LoVo (cell line): ENCODE data around the gene ACBD6.

Source experiments
- DNase-seq: peaks from one replicate; pipeline ENCODE4 v3.0.0-alpha.2; 2016; ENCODE audit warnings: low spot score

ACBD6 gene

GRCh38 chr1:180370188-180370587, 132.2 kb downstream of the ACBD6 start:
- DNase-seq: no peak

GRCh38 chr1:180369061-180369460, 133.3 kb downstream of the ACBD6 start:
- DNase-seq: no peak

GRCh38 chr1:180366371-180367068, 135.9 kb downstream of the ACBD6 start:
- DNase-seq: no peak

- no peak for DNase-seq
Observed at GRCh38 chr1:180365039-180365438, 137.3 kb downstream of the ACBD6 start.

- DNase-seq: no peak
Observed at GRCh38 chr1:180363246-180363995, 139.0 kb downstream of the ACBD6 start.

GRCh38 chr1:180360333-180361075, 141.9 kb downstream of the ACBD6 start:
- DNase-seq: peak; percentile 5

- DNase-seq: no peak
Observed at GRCh38 chr1:180358649-180359048, 143.7 kb downstream of the ACBD6 start.

GRCh38 chr1:180353945-180354344, 148.4 kb downstream of the ACBD6 start:
- no peak for DNase-seq

- DNase-seq: no peak
Observed at GRCh38 chr1:180352588-180352987, 149.8 kb downstream of the ACBD6 start.

GRCh38 chr1:180352021-180352420, 150.4 kb downstream of the ACBD6 start:
- DNase-seq: no peak

- no peak for DNase-seq
Observed at GRCh38 chr1:180345148-180345547, 157.2 kb downstream of the ACBD6 start.

- DNase-seq: peak; percentile 23
Observed at GRCh38 chr1:180343921-180344769, 158.2 kb downstream of the ACBD6 start.

GRCh38 chr1:180327089-180327488, 175.3 kb downstream of the ACBD6 start:
- DNase-seq: no peak

- no peak for DNase-seq
Observed at GRCh38 chr1:180312926-180313325, 189.5 kb downstream of the ACBD6 start.

GRCh38 chr1:180311011-180311730, 191.2 kb downstream of the ACBD6 start:
- peak; percentile 6 for DNase-seq

- no peak for DNase-seq
Observed at GRCh38 chr1:180310095-180310494, 192.3 kb downstream of the ACBD6 start.

- DNase-seq: no peak
Observed at GRCh38 chr1:180309338-180309737, 193.0 kb downstream of the ACBD6 start.

GRCh38 chr1:180301135-180301742, 201.1 kb downstream of the ACBD6 start:
- DNase-seq: no peak

- DNase-seq: no peak
Observed at GRCh38 chr1:180299479-180300221, 202.7 kb downstream of the ACBD6 start.

GRCh38 chr1:180295999-180296398, 206.4 kb downstream of the ACBD6 start:
- no peak for DNase-seq
